Measurements from ENCODE around the gene SAFB.
"Not testable (repeated sequence)": the region's sequence is repeated elsewhere in the genome, so short reads cannot be mapped to it uniquely, and the experiment has no call there.

SAFB gene

DNA sequence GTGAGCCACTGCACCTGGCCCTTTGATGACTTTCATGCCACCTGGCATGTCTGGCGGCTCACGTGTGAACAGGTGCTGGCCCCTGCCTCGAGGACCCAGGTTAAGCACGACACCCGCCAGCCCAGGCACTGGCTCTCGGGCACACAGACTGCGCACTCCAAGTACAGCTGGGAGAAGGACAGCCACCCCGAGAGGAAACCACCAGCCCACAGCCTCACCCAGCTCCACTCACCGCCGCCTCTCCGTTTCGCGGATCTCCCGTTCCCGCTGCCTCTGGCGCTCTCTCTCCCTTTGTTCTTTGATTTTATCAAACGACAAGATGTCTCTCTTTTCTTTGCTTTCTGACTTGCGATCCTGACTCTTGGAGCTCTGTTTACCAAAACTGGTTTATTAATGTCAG lies 27.8 kb upstream of the SAFB start:
- no peak for DNase-seq (ENCODE audit: low read depth)

GRCh38 chr19:5595745-5596144 lies 27.1 kb upstream of the SAFB start:
- no peak for DNase-seq (ENCODE audit: low read depth)

GRCh38 chr19:5600797-5601196 lies 22.1 kb upstream of the SAFB start:
- no peak for DNase-seq (ENCODE audit: low read depth)

- DNase-seq (ENCODE audit: low read depth): no peak
Observed at GRCh38 chr19:5603626-5604025, 19.3 kb upstream of the SAFB start.

DNA sequence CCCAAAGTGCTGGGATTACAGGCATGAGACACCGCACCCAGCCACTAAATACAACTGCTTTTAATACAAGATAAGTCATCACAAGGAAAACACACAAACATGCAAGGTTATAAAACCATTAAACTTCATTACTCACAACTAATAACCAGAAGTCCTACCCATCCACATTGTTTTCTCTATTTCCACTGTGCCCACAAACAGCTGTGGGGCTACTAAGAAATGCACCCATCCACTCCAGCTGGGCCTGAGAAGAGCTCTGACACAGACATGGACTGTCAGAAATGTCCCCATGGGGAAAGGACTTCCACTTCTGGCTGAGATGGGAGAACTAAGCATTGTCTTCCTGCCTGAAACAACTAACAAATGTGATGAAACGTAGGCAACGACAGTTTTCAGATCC lies 17.5 kb upstream of the SAFB start:
- no peak for DNase-seq (ENCODE audit: low read depth)

DNA sequence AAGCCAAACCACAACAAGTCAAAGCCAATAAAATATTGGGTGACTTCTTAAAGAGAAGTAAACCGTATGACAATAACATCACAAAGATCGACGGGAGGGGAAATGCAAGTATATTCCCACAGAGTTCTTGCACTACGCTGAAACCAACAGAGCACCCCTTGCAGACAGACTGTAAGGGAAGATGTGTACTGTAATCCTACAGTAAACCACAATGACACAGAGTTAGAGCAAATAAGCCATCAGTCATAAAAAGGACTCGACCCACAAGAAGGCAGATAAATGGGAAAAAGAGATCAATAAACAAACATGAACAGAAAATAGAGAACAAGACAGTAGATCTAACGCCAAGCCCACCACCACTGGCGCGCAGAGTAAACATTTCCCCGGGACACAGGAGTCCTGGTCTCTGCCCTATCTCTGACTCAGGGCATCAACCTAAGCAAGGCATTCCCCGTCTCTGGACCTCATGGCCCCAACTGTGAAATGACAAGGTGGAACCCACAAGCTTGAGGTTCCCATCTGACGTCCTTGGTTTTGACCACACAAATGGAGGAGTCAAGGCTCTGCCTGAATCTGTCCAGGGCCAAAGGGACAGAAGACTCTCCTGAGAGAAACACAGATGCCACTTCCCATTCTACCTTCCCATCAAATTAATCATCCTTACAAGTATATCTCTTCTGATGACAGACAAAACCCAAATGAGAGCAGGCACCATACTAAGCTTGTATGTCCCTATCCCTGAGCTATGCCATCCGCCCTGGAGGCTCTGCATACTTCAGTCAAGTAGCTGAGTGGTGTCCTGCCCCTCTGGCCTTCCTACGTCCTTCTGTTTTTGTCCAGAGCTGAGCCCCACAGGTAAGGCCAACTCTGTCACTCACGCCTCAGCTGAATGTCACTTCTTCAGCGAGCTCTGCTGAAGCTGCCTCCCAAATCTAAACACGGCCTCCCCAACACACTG lies 15.3 kb upstream of the SAFB start:
- DNase-seq (ENCODE audit: low read depth): no peak

DNA sequence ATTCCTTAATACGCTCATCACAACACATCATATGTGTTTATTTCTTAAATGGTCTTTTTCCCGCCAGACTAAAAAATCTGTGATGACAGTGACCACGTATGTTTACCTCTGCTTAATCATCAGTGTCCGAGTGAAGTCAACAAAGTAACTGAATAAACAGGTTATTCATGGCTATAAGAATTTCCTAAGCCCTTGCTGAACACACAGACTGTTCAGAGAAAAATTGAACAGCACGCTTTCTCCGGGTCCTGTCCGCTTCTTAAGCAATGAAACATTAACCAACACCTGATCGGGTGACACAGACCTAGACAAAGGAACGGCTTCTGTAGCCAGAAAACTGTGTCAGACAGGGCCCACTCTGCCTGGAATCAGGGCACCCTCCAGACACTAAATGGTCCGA lies 14.6 kb upstream of the SAFB start:
- DNase-seq (ENCODE audit: low read depth): no peak

GRCh38 chr19:5608766-5609165 lies 14.1 kb upstream of the SAFB start:
- DNase-seq (ENCODE audit: low read depth): not testable (repeated sequence)

GRCh38 chr19:5609881-5610448 lies 12.9 kb upstream of the SAFB start:
- no peak for DNase-seq (ENCODE audit: low read depth)

DNA sequence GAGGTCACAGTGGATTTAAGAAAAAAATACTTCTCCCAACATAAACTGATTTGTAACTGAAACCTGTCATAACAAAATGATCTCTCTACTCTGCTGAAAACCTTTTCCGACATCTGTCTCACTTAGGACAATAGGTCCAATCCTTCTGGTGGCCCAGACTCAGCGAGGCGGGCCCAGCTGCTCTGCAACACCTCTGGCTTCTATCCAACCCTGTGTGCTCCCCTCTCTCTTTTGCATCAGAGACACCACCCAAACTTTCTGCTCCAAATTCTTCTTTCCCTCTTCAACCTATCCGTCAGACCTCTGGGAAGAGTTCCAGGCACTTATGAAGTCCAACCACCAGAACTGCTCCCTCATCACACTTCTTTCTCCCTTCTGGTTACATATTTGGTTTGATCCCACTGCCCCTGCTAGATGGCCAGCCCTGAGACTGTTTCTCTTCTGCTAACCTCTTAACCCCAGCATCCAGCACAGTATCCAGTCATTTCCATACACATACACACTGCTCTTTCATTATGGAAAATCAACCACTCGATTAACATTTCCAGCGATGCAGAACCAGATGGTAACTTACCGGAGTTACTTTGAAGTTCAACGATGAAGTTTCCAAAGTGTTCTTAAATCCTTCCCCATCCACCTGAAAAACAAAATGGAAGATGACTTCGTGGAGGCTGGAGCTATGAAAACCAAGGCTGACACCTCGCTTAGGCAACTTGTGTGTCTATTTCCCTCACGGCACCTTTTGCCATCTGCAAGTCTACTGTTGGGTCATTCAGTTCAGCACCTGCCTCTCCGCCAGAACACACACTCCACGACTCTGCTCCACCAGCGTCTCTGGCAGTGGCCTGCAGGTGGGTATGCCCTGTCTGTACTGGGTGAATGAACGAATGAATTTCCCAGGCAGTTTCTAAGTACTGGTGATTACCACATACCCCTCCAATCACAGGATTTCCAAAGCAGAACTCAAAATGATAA lies 9.7 kb upstream of the SAFB start:
- DNase-seq (ENCODE audit: low read depth): no peak

GRCh38 chr19:5615756-5616327 lies 7.0 kb upstream of the SAFB start:
- no peak for DNase-seq (ENCODE audit: low read depth)

GRCh38 chr19:5617080-5617479 lies 5.8 kb upstream of the SAFB start:
- no peak for DNase-seq (ENCODE audit: low read depth)

DNA sequence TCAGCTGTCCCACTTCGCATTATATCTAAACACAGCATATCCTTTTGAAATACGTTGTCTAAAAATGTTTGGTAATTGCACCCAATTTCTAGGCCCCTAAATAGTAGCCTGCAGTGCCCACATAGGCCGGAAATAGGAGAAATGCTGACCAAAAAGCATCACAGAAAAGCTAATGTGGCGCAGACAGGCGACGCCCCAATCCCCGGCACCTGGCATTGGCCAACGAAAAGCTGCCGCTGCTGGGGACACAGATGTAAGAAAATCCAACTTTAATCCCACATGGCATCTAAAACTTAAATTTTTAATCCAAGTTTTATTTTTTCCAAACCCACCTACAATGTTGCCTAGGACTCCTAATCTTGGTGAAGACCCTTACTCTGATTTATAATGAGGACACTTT lies 4.3 kb upstream of the SAFB start:
- no peak for DNase-seq (ENCODE audit: low read depth)

DNA sequence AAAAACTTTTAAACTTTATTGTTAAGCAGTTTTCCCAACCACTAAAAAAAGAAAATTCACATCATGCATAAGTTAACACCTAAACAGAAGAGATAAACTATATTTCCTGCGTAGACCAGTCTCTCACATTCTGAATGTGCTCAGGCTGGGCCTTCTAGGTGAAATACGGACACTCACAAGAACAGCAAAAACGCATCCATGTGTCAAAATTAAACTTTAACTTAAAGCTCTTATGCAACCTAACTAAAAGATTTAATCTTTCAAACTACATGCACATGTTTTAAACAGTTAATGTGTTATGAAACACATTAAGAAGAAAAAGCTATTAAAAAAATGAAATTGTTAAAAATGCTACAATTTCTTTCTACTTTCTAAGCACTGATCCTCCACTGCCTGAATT lies 2.9 kb upstream of the SAFB start:
- DNase-seq (ENCODE audit: low read depth): no peak

DNA sequence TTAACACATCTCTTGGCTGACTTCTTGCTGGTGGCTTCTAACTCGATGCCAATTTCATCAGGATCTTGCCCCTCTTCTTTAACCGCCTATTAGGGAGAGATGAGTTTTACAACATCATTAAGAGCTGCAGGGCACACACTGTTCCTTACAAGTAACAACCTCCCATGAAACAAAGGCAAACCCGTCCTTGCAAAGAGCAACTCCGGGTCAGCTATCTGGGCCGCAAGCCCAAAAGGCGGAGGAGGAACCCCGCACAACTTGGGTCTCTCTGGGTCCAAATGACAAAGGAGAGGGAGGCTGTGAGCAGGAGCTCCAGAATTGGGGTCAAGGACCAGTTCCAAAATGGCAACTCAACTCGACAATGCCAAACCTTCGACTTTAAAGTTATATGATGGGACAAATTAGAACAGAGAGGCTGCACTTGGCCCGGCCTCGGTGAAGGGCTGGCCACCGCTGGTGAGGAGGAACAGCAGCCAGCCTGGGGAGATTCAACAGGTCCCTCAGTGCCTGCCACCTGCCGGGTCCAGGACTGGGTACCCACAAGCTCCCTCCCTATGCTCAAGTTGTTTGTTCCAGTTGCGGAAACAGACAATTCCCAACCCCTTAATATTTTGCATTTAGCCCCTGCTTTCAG lies 1.5 kb upstream of the SAFB start:
- DNase-seq (ENCODE audit: low read depth): no peak

GRCh38 chr19:5621945-5622464 lies 878 bp upstream of the SAFB start:
- no peak for DNase-seq (ENCODE audit: low read depth)

GRCh38 chr19:5623397-5624017 lies 624 bp downstream of the SAFB start:
- DNase-seq (ENCODE audit: low read depth): no peak

GRCh38 chr19:5624018-5624663 lies 1.3 kb downstream of the SAFB start:
- DNase-seq (ENCODE audit: low read depth): no peak

DNA sequence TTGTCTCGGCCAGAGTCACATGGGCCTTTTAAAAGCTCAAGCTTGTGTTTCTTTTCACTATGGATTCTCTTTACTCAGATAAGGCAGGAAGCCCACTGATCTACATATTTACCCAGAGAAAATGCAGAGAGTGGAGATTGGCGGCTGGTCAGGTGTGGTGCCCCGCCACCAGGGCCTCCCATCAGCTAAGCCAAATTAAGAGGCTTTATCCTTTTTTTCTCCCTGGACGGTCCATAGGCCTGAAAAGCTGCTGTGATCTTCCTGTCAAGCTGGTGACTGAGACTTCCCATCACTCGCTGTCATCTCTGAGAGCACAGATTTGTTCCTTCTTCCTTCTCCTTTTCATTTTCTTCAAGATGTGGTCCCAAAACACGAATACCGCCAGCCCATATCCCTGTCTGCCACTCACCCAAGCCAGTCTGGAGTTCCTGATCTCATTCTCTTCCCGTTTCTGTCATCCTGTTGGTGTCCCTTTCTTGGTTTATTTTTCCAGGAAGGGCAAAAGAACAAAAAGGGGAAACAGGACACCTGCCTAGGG lies 1.9 kb downstream of the SAFB start:
- DNase-seq (ENCODE audit: low read depth): no peak

DNA sequence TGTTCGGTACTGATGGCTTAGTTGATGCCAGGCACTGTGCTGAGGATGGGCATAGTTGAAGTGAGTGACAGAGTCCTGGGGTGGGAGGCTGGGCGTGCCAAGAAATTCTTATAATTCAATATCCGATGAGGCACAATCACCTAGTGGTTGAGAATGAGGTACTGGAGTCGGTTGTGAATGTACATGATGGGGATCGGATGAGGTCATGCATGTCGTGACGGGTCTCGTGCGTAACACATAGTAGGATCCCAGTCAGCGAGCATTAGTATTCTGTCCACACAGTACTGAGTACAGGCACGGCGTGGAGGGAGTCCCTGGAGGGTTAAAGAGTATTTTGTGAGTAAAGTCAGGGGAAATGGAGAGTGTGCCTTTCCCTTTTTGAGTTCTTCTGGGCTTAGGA lies 2.8 kb downstream of the SAFB start:
- DNase-seq (ENCODE audit: low read depth): no peak

All from T-helper 22 cell (primary cell).